ENCODE results near the gene SDF4. TPM values are rescaled to one million over a fixed set of nuclear protein-coding genes. Genes with fewer than 3 reads are reported as not detected.

Gene SDF4
- total and polyA plus RNA-seq, 8 donors, result 50.3 to 404 (median 63.6) TPM

DNA sequence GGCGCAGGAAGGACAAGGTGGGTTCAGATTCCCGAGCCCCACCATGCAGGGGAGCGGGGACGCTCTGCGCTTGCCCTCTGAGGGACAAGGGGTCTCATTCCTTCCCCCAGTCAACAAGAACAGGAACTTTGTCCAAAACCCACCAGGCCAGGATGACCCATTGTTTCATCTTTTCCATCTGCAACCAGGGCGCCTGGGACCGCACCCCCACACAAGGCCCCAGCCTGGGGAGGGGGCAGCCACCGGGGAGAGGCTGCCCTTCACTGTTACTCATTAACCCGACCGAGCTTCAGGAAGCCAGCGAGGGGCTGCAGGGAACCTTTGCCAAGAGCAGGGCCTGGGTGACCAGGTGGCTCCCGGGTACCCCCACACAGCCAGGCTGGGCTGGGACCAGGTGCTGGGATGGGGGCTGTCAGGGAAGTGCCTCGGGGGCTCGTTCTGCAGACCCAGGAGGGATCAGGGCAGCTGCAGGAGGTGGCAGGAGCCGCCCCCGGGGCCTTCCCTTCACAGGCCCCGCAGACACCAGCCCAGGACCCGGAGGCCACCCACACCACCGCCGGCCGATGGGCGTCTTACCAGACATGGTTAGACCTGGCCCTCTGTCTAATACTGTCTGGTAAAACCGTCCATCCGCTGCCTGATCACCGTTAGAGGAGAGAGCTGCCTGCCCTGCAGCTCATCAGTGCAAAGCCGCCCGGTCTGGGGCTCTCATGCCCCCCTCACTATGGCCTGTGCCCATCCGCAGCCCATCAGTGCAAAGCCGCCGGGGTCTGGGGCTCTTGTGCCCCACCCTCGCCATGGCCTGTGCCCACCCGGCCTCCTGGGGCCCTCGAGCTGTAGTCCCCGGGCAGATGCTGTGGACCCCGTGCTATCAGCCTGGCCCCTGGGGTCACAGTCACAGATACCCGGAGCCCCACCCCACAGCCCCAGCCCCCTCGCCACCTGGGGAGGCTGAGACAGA, 63.1 kb downstream of the SDF4 start:
- intact Hi-C loops (cut with DNase I; ENCODE audit: low total_unique reads), result no loop called here
- Histone ChIP-seq H3K27me3 (peaks cover 3 to 99% (median 37%) of the 10 kb centered on the region in 3 donors), H3K9me3 (no peaks in the 10 kb centered on the region), H3K27ac (peak overlapping the region in 1 of 5 donors; percentile 33), H3K36me3 (peaks cover 0 to 17% (median 3%) of the 10 kb centered on the region in 4 donors), H3K4me3 (no peak overlapping the region), H3K4me1 (peaks cover 16 to 59% (median 47%) of the 10 kb centered on the region in 4 donors)
- peak in 1 of 2 donors; percentile 67 for DNase-seq
- TF ChIP-seq EP300 (IDR thresholded peaks at IDR 0.05) (no peak), POLR2AphosphoS5 (IDR thresholded peaks at IDR 0.05) (no peak), CTCF (IDR thresholded peaks at IDR 0.05) (no peak), POLR2A (IDR thresholded peaks at IDR 0.05) (no peak)
- 58 to 86% (median 71%) methylated on average over 9 to 37 of the region's 37 CpGs for WGBS, 5 donors

- Histone ChIP-seq H3K4me3 (peak overlapping the region in 1 of 4 donors; percentile 63), H3K27me3 (peaks cover 3 to 97% (median 32%) of the 10 kb centered on the region in 3 donors), H3K9me3 (no peaks in the 10 kb centered on the region), H3K27ac (peak overlapping the region; percentile 13 to 97 (median 93)), H3K36me3 (peaks cover 0 to 17% (median 3%) of the 10 kb centered on the region in 4 donors), H3K4me1 (peaks cover 15 to 51% (median 42%) of the 10 kb centered on the region in 4 donors)
- intact Hi-C loops (cut with DNase I; ENCODE audit: low total_unique reads), result no loop called here
- WGBS, 5 donors, result 61 to 78% (median 70%) methylated on average over 15 to 36 of the region's 36 CpGs
- TF ChIP-seq POLR2A (IDR thresholded peaks at IDR 0.05), result no peak
- TF ChIP-seq POLR2AphosphoS5 (IDR thresholded peaks at IDR 0.05), result no peak
- TF ChIP-seq CTCF (IDR thresholded peaks at IDR 0.05), result no peak
- no peak for TF ChIP-seq EP300 (IDR thresholded peaks at IDR 0.05)
- DNase-seq, result no peak
Observed at GRCh38 chr1:1167841-1168450, 63.9 kb downstream of the SDF4 start.

DNA sequence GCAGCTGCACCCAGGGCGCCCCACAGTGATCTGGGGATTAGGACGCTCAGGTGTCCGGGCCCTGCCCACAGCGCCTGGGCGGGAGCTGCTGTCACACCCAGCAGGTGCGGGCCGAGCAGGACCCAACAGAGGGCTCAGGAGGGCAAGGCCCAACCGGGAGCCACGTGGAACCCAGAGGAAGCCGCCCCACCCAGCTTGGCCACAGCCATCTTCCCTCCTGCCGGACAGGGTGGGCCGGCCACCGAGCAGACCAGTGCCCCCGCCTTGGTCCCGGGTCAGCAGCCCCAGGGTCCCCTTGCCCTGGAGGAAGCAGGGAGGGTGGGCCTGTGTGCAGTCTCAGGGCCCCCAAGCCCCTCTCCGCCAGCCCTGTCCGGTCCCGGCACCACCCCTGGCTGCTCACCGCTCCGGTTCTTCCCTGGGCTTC, 64.4 kb downstream of the SDF4 start:
- TF ChIP-seq POLR2AphosphoS5 (IDR thresholded peaks at IDR 0.05) (no peak), CTCF (IDR thresholded peaks at IDR 0.05) (no peak), POLR2A (IDR thresholded peaks at IDR 0.05) (no peak)
- DNase-seq, result peak; percentile 67 to 76
- no peaks in the 10 kb centered on the region for H3K9me3 ChIP-seq
- WGBS, 5 donors, result 30 to 57% (median 49%) methylated on average over 10 to 20 of the region's 20 CpGs
- H3K36me3 ChIP-seq, result peaks cover 0 to 17% (median 3%) of the 10 kb centered on the region in 4 donors
- H3K27me3 ChIP-seq, result peaks cover 3 to 97% (median 35%) of the 10 kb centered on the region in 3 donors
- peaks cover 15 to 52% (median 43%) of the 10 kb centered on the region in 4 donors for H3K4me1 ChIP-seq
- intact Hi-C loops (cut with DNase I; ENCODE audit: low total_unique reads), result no loop called here
- peak overlapping the region in 2 of 4 donors; percentile 41 to 63 for H3K4me3 ChIP-seq
- H3K27ac ChIP-seq, result peak overlapping the region; percentile 13 to 97 (median 93)

Small RNAs within 50 kb of the gene (small RNA-seq; reads per million reads assigned to genes)
- 55.6 to 419 (median 218) reads per million in 4 donors for gene MIR200A
- 207 to 813 (median 497) reads per million in 4 donors for gene MIR200B
- 18.3 to 172 (median 85.9) reads per million in 4 donors for gene MIR429

Other genes starting within 250 kb of the SDF4 start
- gene PERM1, start 249.9 kb downstream of the SDF4 start, total RNA-seq, result under 1 TPM in 1 of 5 donors, not detected in 4; 0.43 TPM
- gene PERM1, start 249.9 kb downstream of the SDF4 start, polyA plus RNA-seq, result under 1 TPM; 0.37 to 0.88 (median 0.46) TPM
- 100 to 1,000 TPM in 1 of 5 donors, 10 to 100 TPM in 3, not detected in 1; 14.9 to 212 (median 60.8) TPM for gene HES4, start 231.9 kb downstream of the SDF4 start, total RNA-seq
- 10 to 100 TPM in 2 of 3 donors, 1 to 10 TPM in 1; 4.0 to 29.3 (median 13.4) TPM for gene HES4, start 231.9 kb downstream of the SDF4 start, polyA plus RNA-seq
- gene ISG15, start 218.5 kb downstream of the SDF4 start, total RNA-seq, result 10 to 100 TPM; 16.3 to 84.6 (median 19.3) TPM
- gene ISG15, start 218.5 kb downstream of the SDF4 start, polyA plus RNA-seq, result 100 to 1,000 TPM in 1 of 3 donors, 10 to 100 TPM in 2; 78.1 to 105 (median 97.1) TPM
- gene AGRN, start 211.9 kb downstream of the SDF4 start, total RNA-seq, result 100 to 1,000 TPM in 2 of 5 donors, 10 to 100 TPM in 3; 38.0 to 459 (median 77.8) TPM
- 10 to 100 TPM in 2 of 3 donors, 1 to 10 TPM in 1; 3.5 to 33.7 (median 31.9) TPM for gene AGRN, start 211.9 kb downstream of the SDF4 start, polyA plus RNA-seq
- gene RNF223, start 157.7 kb downstream of the SDF4 start, total RNA-seq, result 1 to 10 TPM in 2 of 5 donors, not detected in 3; 1.4 to 5.9 TPM
- 1 to 10 TPM; 3.2 to 8.1 (median 3.4) TPM for gene RNF223, start 157.7 kb downstream of the SDF4 start, polyA plus RNA-seq
- gene C1orf159, start 115.9 kb downstream of the SDF4 start, total RNA-seq, result 10 to 100 TPM; 15.8 to 67.0 (median 33.8) TPM
- 10 to 100 TPM; 10.2 to 17.1 (median 12.8) TPM for gene C1orf159, start 115.9 kb downstream of the SDF4 start, polyA plus RNA-seq
- gene TTLL10, start 58.1 kb downstream of the SDF4 start, total RNA-seq, result 1 to 10 TPM in 1 of 5 donors, not detected in 4; 6.4 TPM
- under 1 TPM in 2 of 3 donors, not detected in 1; 0.13 to 0.46 TPM for gene TTLL10, start 58.1 kb downstream of the SDF4 start, polyA plus RNA-seq
- 10 to 100 TPM in 1 of 5 donors, 1 to 10 TPM in 1, not detected in 3; 1.7 to 11.9 TPM for gene TNFRSF18, start 25.4 kb downstream of the SDF4 start, total RNA-seq
- 1 to 10 TPM in 1 of 3 donors, under 1 TPM in 1, not detected in 1; 0.37 to 3.6 TPM for gene TNFRSF18, start 25.4 kb downstream of the SDF4 start, polyA plus RNA-seq
- under 1 TPM in 1 of 5 donors, not detected in 4; 0.55 TPM for gene TNFRSF4, start 17.8 kb downstream of the SDF4 start, total RNA-seq
- gene TNFRSF4, start 17.8 kb downstream of the SDF4 start, polyA plus RNA-seq, result 1 to 10 TPM; 1.7 to 4.5 (median 4.2) TPM
- 10 to 100 TPM in 1 of 5 donors, 1 to 10 TPM in 3, not detected in 1; 1.8 to 13.8 (median 8.1) TPM for gene B3GALT6, start 236 bp upstream of the SDF4 start, total RNA-seq
- gene B3GALT6, start 236 bp upstream of the SDF4 start, polyA plus RNA-seq, result 1 to 10 TPM; 3.7 to 9.7 (median 6.7) TPM
- gene C1QTNF12, start 14.7 kb upstream of the SDF4 start, total RNA-seq, result 10 to 100 TPM in 2 of 5 donors, 1 to 10 TPM in 2, not detected in 1; 1.5 to 21.3 (median 6.4) TPM
- 1 to 10 TPM in 2 of 3 donors, not detected in 1; 1.6 to 3.2 TPM for gene C1QTNF12, start 14.7 kb upstream of the SDF4 start, polyA plus RNA-seq
- 100 to 1,000 TPM in 1 of 5 donors, 10 to 100 TPM in 4; 14.0 to 252 (median 48.3) TPM for gene UBE2J2, start 41.9 kb upstream of the SDF4 start, total RNA-seq
- 10 to 100 TPM; 40.5 to 49.6 (median 44.8) TPM for gene UBE2J2, start 41.9 kb upstream of the SDF4 start, polyA plus RNA-seq
- gene SCNN1D, start 48.4 kb upstream of the SDF4 start, total RNA-seq, result 1 to 10 TPM in 4 of 5 donors, under 1 TPM in 1; 0.43 to 7.6 (median 3.5) TPM
- gene SCNN1D, start 48.4 kb upstream of the SDF4 start, polyA plus RNA-seq, result 1 to 10 TPM; 4.7 to 6.1 (median 4.8) TPM
- gene ACAP3, start 75.9 kb upstream of the SDF4 start, total RNA-seq, result 100 to 1,000 TPM in 1 of 5 donors, 10 to 100 TPM in 4; 31.9 to 374 (median 77.0) TPM
- 10 to 100 TPM; 17.9 to 46.1 (median 43.0) TPM for gene ACAP3, start 75.9 kb upstream of the SDF4 start, polyA plus RNA-seq
- gene PUSL1, start 76.6 kb upstream of the SDF4 start, total RNA-seq, result 10 to 100 TPM in 3 of 5 donors, 1 to 10 TPM in 1, not detected in 1; 5.9 to 64.9 (median 51.4) TPM
- 10 to 100 TPM; 15.2 to 25.5 (median 23.8) TPM for gene PUSL1, start 76.6 kb upstream of the SDF4 start, polyA plus RNA-seq
- gene INTS11, start 92.7 kb upstream of the SDF4 start, total RNA-seq, result 100 to 1,000 TPM in 4 of 5 donors, 10 to 100 TPM in 1; 59.5 to 520 (median 192) TPM
- 100 to 1,000 TPM; 113 to 151 (median 134) TPM for gene INTS11, start 92.7 kb upstream of the SDF4 start, polyA plus RNA-seq
- 100 to 1,000 TPM in 1 of 5 donors, 10 to 100 TPM in 2, 1 to 10 TPM in 2; 6.6 to 226 (median 12.3) TPM for gene CPTP, start 92.8 kb upstream of the SDF4 start, total RNA-seq
- 10 to 100 TPM; 17.3 to 49.1 (median 28.4) TPM for gene CPTP, start 92.8 kb upstream of the SDF4 start, polyA plus RNA-seq
- gene TAS1R3, start 99.3 kb upstream of the SDF4 start, total RNA-seq, result 10 to 100 TPM in 1 of 5 donors, under 1 TPM in 2, not detected in 2; 0.37 to 11.7 (median 0.43) TPM
- under 1 TPM in 2 of 3 donors, not detected in 1; 0.10 to 0.31 TPM for gene TAS1R3, start 99.3 kb upstream of the SDF4 start, polyA plus RNA-seq
- 100 to 1,000 TPM in 3 of 5 donors, 10 to 100 TPM in 2; 41.3 to 229 (median 143) TPM for gene DVL1, start 117.4 kb upstream of the SDF4 start, total RNA-seq
- gene DVL1, start 117.4 kb upstream of the SDF4 start, polyA plus RNA-seq, result 10 to 100 TPM; 47.4 to 80.4 (median 64.0) TPM
- 100 to 1,000 TPM in 2 of 5 donors, 10 to 100 TPM in 3; 28.8 to 203 (median 65.6) TPM for gene MXRA8, start 126.6 kb upstream of the SDF4 start, total RNA-seq
- 10 to 100 TPM; 23.3 to 33.8 (median 23.6) TPM for gene MXRA8, start 126.6 kb upstream of the SDF4 start, polyA plus RNA-seq
- 100 to 1,000 TPM in 3 of 5 donors, 10 to 100 TPM in 2; 50.9 to 146 (median 104) TPM for gene AURKAIP1, start 143.2 kb upstream of the SDF4 start, total RNA-seq
- 100 to 1,000 TPM; 244 to 281 (median 259) TPM for gene AURKAIP1, start 143.2 kb upstream of the SDF4 start, polyA plus RNA-seq
- 100 to 1,000 TPM; 265 to 739 (median 422) TPM for gene CCNL2, start 167.3 kb upstream of the SDF4 start, total RNA-seq
- 100 to 1,000 TPM in 1 of 3 donors, 10 to 100 TPM in 2; 33.4 to 166 (median 34.7) TPM for gene CCNL2, start 167.3 kb upstream of the SDF4 start, polyA plus RNA-seq
- 100 to 1,000 TPM in 2 of 5 donors, 10 to 100 TPM in 3; 53.9 to 116 (median 82.9) TPM for gene MRPL20, start 175.3 kb upstream of the SDF4 start, total RNA-seq
- gene MRPL20, start 175.3 kb upstream of the SDF4 start, polyA plus RNA-seq, result 100 to 1,000 TPM; 136 to 187 (median 150) TPM
- gene ANKRD65, start 189.3 kb upstream of the SDF4 start, total RNA-seq, result 10 to 100 TPM in 1 of 5 donors, 1 to 10 TPM in 2, under 1 TPM in 1, not detected in 1; 0.89 to 13.6 (median 4.7) TPM
- 10 to 100 TPM in 2 of 3 donors, 1 to 10 TPM in 1; 8.7 to 13.5 (median 13.3) TPM for gene ANKRD65, start 189.3 kb upstream of the SDF4 start, polyA plus RNA-seq
- 10 to 100 TPM; 11.4 to 37.7 (median 21.1) TPM for gene VWA1, start 203.7 kb upstream of the SDF4 start, total RNA-seq
- 10 to 100 TPM in 2 of 3 donors, 1 to 10 TPM in 1; 7.6 to 64.8 (median 24.8) TPM for gene VWA1, start 203.7 kb upstream of the SDF4 start, polyA plus RNA-seq
- 1 to 10 TPM in 2 of 5 donors, under 1 TPM in 1, not detected in 2; 0.55 to 5.2 (median 1.3) TPM for gene ATAD3C, start 217.7 kb upstream of the SDF4 start, total RNA-seq
- gene ATAD3C, start 217.7 kb upstream of the SDF4 start, polyA plus RNA-seq, result 1 to 10 TPM in 1 of 3 donors, under 1 TPM in 2; 0.25 to 2.3 (median 0.92) TPM
- gene ATAD3B, start 239.8 kb upstream of the SDF4 start, total RNA-seq, result 10 to 100 TPM; 15.6 to 91.5 (median 33.3) TPM
- gene ATAD3B, start 239.8 kb upstream of the SDF4 start, polyA plus RNA-seq, result 10 to 100 TPM in 2 of 3 donors, 1 to 10 TPM in 1; 8.2 to 23.8 (median 18.4) TPM

All from stomach (tissue), 9 donors.